K562 treated with DMSO at 1 percent for 12 hours (cell line): ENCODE measurements around the gene LGSN. TPM values are rescaled to one million over a fixed set of nuclear protein-coding genes. Genes with fewer than 3 reads are reported as not detected.

ENCODE experiments used
- total RNA-seq: library from RNA; unstranded; fragments of 300-600 nt; gene quantifications from 2 replicates; pipeline ENCODE4 v1.2.3, GENCODE V29; 2022; ENCODE audit not compliant: insufficient read depth

The LGSN gene, protein sequence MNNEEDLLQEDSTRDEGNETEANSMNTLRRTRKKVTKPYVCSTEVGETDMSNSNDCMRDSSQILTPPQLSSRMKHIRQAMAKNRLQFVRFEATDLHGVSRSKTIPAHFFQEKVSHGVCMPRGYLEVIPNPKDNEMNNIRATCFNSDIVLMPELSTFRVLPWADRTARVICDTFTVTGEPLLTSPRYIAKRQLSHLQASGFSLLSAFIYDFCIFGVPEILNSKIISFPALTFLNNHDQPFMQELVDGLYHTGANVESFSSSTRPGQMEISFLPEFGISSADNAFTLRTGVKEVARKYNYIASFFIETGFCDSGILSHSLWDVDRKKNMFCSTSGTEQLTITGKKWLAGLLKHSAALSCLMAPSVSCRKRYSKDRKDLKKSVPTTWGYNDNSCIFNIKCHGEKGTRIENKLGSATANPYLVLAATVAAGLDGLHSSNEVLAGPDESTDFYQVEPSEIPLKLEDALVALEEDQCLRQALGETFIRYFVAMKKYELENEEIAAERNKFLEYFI
- not detected in 2 replicates for total RNA-seq

GRCh38 chr6:63319939-63320338, at the start of gene LGSN:
TSS of gene LGSN (minus strand) at chr6:63319983. CDS start at chr6:63319943, 40 bp downstream.

Other genes with a start within 250 kb of the LGSN start
- gene FKBP1C, start 108.5 kb downstream of the LGSN start, total RNA-seq, result not detected in 2 replicates